ENCODE results near the gene ZNF672.
A peak's percentile ranks its signal among the peaks of the same experiment; 100 is the strongest.

Gene ZNF672

DNA sequence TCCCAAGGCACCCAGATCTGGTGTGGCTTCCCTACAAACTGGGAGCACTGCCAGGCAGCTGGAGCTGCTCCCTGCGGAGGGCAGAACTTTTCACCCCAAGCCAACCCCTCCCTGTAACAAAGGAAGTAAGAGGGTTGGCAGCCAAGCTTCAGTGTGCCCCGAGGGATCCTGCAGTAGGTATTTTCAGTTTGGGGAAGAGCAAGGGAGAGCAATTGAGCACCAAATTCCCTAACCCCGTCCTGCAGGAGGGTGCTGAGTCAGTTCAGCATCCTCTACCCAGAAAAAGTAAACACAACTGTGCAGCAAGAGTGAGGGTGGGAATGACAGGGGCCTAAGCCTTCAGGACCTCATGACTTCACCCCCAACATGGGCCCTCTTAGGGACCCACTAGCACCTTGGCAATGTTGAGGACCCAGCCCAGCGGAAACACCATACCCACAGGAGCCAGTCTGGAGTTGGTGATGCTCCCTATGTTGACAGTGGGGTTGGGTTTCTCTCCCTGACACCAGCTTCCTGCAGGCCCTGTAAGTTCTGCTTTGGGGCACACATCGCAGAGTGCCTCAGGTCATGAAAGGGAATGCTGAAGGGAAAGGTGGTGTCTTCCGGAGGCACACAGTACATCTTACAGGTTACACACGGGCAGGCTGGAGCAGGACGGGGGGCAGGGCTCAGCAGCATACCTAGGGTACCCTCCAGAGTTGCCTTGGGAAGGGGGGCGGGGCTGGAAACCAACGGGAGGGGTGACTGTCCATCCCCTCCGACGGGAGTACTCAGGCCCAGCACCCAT is 27.1 kb upstream of the ZNF672 start:
- Histone ChIP-seq H3K27me3 (replicated peaks; ENCODE audit: control insufficient read depth, insufficient read depth, low read length) (no peaks in the 10 kb centered on the region), H3K4me3 (replicated peaks; ENCODE audit: low read depth, low read length) (no peak overlapping the region), H3K36me3 (ENCODE audit: control insufficient read depth, insufficient read depth, low read length) (peaks cover 35% of the 10 kb centered on the region)
- no peak for DNase-seq (ENCODE audit: extremely low read depth, insufficient read length)
- TF ChIP-seq, protein P1, sequence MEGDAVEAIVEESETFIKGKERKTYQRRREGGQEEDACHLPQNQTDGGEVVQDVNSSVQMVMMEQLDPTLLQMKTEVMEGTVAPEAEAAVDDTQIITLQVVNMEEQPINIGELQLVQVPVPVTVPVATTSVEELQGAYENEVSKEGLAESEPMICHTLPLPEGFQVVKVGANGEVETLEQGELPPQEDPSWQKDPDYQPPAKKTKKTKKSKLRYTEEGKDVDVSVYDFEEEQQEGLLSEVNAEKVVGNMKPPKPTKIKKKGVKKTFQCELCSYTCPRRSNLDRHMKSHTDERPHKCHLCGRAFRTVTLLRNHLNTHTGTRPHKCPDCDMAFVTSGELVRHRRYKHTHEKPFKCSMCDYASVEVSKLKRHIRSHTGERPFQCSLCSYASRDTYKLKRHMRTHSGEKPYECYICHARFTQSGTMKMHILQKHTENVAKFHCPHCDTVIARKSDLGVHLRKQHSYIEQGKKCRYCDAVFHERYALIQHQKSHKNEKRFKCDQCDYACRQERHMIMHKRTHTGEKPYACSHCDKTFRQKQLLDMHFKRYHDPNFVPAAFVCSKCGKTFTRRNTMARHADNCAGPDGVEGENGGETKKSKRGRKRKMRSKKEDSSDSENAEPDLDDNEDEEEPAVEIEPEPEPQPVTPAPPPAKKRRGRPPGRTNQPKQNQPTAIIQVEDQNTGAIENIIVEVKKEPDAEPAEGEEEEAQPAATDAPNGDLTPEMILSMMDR (IDR thresholded peaks at IDR 0.05; ENCODE audit: insufficient read depth, low read length, poor library complexity, severe bottlenecking): no peak

DNA sequence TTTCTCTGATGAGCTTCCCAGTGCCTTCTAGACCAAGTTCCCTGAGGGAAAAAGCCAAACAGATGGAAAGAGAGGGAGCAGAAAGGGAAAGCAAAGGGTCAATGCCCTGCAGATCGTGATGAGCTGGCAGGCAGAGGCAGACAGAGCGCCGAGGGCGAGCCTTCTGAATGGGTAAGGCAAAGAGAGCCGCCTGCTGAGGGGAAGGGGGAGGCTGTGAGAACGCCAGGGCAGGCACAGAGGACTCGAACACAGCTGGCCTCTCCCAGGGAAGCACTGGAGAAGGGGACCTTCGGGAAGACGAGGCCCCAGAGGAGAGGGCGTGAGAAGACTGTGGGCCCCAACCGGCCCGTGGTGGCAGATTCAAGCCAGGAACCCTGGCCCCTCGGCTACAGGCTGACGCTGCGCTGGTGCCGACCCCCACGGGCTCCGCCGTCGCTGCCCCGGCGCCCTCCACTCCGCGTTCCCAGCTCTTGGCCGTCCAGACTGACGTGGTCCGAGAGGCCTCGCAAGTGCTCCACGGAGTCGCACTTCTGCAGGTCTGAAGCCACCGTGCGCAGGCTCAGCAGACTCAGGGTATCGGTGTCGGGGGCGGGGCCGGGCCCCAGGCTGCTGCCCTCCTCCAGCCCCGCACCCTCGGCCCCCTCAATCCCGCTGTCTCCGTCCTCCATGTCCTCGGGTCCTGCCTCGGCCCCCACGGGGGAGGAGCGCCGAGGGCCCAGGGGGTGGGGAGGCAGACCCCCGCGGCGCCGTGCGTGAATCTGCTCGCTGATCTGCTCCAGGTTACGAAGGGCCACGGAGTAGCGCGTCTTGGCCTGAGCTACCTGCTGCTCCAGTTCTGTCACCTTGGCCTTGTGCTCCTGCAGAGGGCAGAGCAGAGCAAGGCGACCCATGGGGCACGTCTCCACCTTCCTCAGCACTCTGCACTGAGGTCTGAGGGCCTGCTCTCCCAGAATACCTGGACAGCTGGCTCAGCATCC is 26.2 kb upstream of the ZNF672 start:
- Histone ChIP-seq H3K27me3 (replicated peaks; ENCODE audit: control insufficient read depth, insufficient read depth, low read length) (no peaks in the 10 kb centered on the region), H3K4me3 (replicated peaks; ENCODE audit: low read depth, low read length) (no peak overlapping the region), H3K36me3 (ENCODE audit: control insufficient read depth, insufficient read depth, low read length) (peaks cover 40% of the 10 kb centered on the region)
- DNase-seq (ENCODE audit: extremely low read depth, insufficient read length): no peak
- TF ChIP-seq, protein P1 (IDR thresholded peaks at IDR 0.05; ENCODE audit: insufficient read depth, low read length, poor library complexity, severe bottlenecking): peak; percentile 18

DNA sequence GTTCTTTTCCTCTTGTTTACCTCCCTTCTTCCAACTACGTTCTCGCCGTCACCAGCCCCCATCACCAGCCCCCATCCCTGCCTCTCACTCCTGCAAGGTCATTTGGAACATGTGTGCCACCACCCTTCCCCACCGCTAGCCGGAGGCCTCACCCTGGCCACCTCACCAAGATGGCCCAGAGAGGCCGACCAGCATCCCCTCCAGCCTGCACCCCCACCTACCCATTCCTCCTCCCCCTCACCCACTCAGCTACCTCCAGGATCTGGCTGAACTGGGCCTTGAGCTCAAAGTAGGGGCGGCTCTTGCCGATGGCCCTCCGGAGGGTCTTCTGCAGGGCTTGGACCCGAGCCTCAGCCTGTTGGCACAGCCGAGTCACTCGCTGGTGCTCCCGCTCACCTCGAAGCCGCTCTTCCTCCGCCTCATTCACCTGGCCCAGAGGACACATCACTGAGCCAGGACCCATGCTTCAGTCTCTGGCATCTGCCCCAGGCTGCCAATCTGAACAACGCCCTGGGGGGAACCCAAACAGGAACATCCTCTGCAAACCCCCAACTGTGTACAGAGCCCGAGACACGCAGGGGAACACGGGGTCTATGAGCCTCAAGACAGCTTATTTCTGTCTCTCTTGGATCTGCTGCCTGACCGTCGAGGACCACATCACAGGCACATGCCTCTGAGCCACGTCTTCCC is 25.1 kb upstream of the ZNF672 start:
- Histone ChIP-seq H3K4me3 (replicated peaks; ENCODE audit: low read depth, low read length) (no peak overlapping the region), H3K36me3 (ENCODE audit: control insufficient read depth, insufficient read depth, low read length) (peaks cover 43% of the 10 kb centered on the region), H3K27me3 (replicated peaks; ENCODE audit: control insufficient read depth, insufficient read depth, low read length) (no peaks in the 10 kb centered on the region)
- no peak for DNase-seq (ENCODE audit: extremely low read depth, insufficient read length)
- TF ChIP-seq, protein P1 (IDR thresholded peaks at IDR 0.05; ENCODE audit: insufficient read depth, low read length, poor library complexity, severe bottlenecking): no peak

DNA sequence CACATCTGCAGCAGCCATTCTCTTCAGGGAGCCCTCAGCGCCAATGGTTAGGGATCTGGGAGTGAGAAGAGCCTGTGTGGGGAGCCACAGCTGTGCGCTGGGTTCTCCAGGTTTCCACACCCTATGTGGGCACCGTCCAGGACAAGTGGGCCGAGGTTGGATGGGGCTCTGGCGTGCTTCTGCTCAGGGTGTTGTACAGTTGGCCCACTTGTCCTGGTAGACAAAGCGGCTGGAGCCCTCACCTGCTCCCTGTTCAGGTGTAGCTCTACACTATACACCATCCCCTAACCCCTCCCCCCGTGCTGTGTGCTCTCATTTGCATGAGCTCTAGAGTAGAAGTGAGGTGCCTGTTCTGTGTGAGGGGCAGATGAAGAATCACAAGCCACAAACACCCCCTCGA is 24.5 kb upstream of the ZNF672 start:
- DNase-seq (ENCODE audit: extremely low read depth, insufficient read length): no peak
- peaks cover 43% of the 10 kb centered on the region for H3K36me3 ChIP-seq (ENCODE audit: control insufficient read depth, insufficient read depth, low read length)
- no peak overlapping the region for H3K4me3 ChIP-seq (replicated peaks; ENCODE audit: low read depth, low read length)
- H3K27me3 ChIP-seq (replicated peaks; ENCODE audit: control insufficient read depth, insufficient read depth, low read length): no peaks in the 10 kb centered on the region
- TF ChIP-seq, protein P1 (IDR thresholded peaks at IDR 0.05; ENCODE audit: insufficient read depth, low read length, poor library complexity, severe bottlenecking): no peak

- no peaks in the 10 kb centered on the region for H3K27me3 ChIP-seq (replicated peaks; ENCODE audit: control insufficient read depth, insufficient read depth, low read length)
- no peak overlapping the region for H3K4me3 ChIP-seq (replicated peaks; ENCODE audit: low read depth, low read length)
- H3K36me3 ChIP-seq (ENCODE audit: control insufficient read depth, insufficient read depth, low read length): peaks cover 43% of the 10 kb centered on the region
- TF ChIP-seq, protein P1 (IDR thresholded peaks at IDR 0.05; ENCODE audit: insufficient read depth, low read length, poor library complexity, severe bottlenecking): no peak
- DNase-seq (ENCODE audit: extremely low read depth, insufficient read length): no peak
Measured at GRCh38 chr1:248814351-248814750, 23.7 kb upstream of the ZNF672 start.
